ENCODE data around the gene BMF. TPM values are rescaled to one million over a fixed set of nuclear protein-coding genes. Genes with fewer than 3 reads are reported as not detected.

Gene BMF
- total RNA-seq, 1 experiment from 2014 or later: 13.2 TPM

DNA sequence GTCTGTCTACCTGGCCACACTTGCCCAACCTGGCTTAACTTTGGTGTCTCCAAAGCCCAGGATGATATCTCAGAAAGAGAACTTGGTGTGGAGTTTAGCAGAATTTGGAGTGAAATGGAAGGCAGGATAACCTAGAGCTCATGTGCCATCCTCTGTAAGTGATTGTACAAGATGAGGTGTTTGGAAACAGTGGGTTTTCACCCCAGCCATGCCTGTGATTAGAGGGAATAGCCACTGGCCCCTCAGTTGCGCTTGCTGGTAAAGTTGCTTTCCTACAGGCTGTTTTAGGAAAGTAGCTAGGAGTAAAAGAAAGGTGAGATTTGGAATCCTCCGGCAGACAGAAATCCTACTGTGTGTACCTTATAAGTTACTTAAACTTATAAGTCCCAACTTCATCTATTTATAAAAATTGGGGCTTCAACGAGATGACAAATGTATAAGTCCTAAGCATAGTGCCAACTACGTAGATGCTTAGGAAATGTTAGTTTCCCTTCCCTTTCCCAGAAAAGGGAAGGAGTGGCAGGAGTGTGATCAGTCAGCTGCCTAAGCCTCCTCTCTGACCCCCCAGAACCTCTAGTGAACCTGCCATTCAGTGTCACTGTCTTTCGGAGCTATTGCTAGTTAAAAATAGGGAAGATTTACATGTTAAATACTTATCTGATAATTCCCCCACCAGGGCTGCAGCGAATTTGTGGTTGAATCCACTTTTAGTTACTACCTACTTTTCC lies 13.4 kb upstream of the BMF start:
- Histone ChIP-seq H3K79me2 (ENCODE audit: insufficient read depth, low read length) (no peaks in the 10 kb centered on the region), H3K27ac (ENCODE audit: insufficient read length, low read depth, low read length) (no peak overlapping the region), H3K23ac (ENCODE audit: insufficient read length, low read depth, low read length) (no peak overlapping the region), H4K8ac (replicated peaks; ENCODE audit: insufficient read length, low read depth, low read length) (no peak overlapping the region), H2BK120ac (ENCODE audit: low read depth, low read length, poor library complexity, severe bottlenecking) (no peak overlapping the region), H3T11ph (ENCODE audit: low read length) (no peak overlapping the region), H3K27me3 (ENCODE audit: insufficient read depth, low read length) (no peaks in the 10 kb centered on the region), H4K91ac (ENCODE audit: insufficient read length, low read depth, low read length) (no peak overlapping the region), H3K18ac (ENCODE audit: insufficient read length, low read depth, low read length) (no peak overlapping the region), H2AFZ (ENCODE audit: low read length) (no peak overlapping the region), H3K14ac (ENCODE audit: insufficient read depth, low read length) (no peak overlapping the region), H2BK12ac (ENCODE audit: insufficient read length, low read depth, low read length) (no peak overlapping the region), H4K20me1 (ENCODE audit: control insufficient read depth, insufficient read depth, insufficient read length) (no peaks in the 10 kb centered on the region), H3K9me3 (ENCODE audit: control insufficient read depth, low read depth, low read length) (no peaks in the 10 kb centered on the region), H3K4ac (ENCODE audit: low read depth, low read length) (no peak overlapping the region), H3K56ac (ENCODE audit: insufficient read length, low read depth, low read length) (no peak overlapping the region), H2BK20ac (ENCODE audit: low read depth, low read length, poor library complexity, severe bottlenecking) (no peak overlapping the region), H3K4me2 (ENCODE audit: insufficient read depth, insufficient read length, low read length) (no peak overlapping the region), H2BK15ac (ENCODE audit: low read depth, low read length) (no peak overlapping the region), H4K5ac (ENCODE audit: insufficient read length, low read depth, low read length) (no peak overlapping the region), H3K23me2 (ENCODE audit: insufficient read length, low read depth, low read length, poor library complexity, severe bottlenecking) (no peaks in the 10 kb centered on the region), H2AK5ac (ENCODE audit: insufficient read length, low read length) (no peak overlapping the region), H3K79me1 (ENCODE audit: insufficient read depth, low read depth, low read length, poor library complexity, severe bottlenecking) (no peaks in the 10 kb centered on the region), H2BK5ac (ENCODE audit: insufficient read length, low read length) (no peak overlapping the region), H3K9ac (ENCODE audit: extremely low read depth, insufficient read length, low read length) (no peak overlapping the region), H3K4me1 (ENCODE audit: insufficient read depth, low read length) (peaks cover 4% of the 10 kb centered on the region; the same call in 1 of the 2 replicates)
- no peaks in the 10 kb centered on the region for H3K36me3 Mint-ChIP-seq (ENCODE audit: insufficient read depth in 1 of 3, low read depth in 3 of 3)
- peaks cover 35 to 40% of the 10 kb centered on the region in 2 experiments for H3K4me1 Mint-ChIP-seq
- peaks cover 0 to 2% of the 10 kb centered on the region in 2 experiments; a peak in 1 of 5 replicates for H3K9me3 Mint-ChIP-seq
- TF ChIP-seq, protein P1, sequence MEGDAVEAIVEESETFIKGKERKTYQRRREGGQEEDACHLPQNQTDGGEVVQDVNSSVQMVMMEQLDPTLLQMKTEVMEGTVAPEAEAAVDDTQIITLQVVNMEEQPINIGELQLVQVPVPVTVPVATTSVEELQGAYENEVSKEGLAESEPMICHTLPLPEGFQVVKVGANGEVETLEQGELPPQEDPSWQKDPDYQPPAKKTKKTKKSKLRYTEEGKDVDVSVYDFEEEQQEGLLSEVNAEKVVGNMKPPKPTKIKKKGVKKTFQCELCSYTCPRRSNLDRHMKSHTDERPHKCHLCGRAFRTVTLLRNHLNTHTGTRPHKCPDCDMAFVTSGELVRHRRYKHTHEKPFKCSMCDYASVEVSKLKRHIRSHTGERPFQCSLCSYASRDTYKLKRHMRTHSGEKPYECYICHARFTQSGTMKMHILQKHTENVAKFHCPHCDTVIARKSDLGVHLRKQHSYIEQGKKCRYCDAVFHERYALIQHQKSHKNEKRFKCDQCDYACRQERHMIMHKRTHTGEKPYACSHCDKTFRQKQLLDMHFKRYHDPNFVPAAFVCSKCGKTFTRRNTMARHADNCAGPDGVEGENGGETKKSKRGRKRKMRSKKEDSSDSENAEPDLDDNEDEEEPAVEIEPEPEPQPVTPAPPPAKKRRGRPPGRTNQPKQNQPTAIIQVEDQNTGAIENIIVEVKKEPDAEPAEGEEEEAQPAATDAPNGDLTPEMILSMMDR (conservative IDR thresholded peaks at IDR 0.05): no peak
- no peak for DNase-seq
- H3K27ac Mint-ChIP-seq: peak overlapping the region in 1 of 3 experiments; percentile 85; a peak in 2 of 7 replicates
- no peaks in the 10 kb centered on the region; the same call in 1 of the 2 replicates for H3K27me3 Mint-ChIP-seq (ENCODE audit: low read depth)
- no peak overlapping the region for H3K4me3 Mint-ChIP-seq
- no CpG with 5 or more reads among the region's 6 CpGs for WGBS (ENCODE audit: extremely low coverage, insufficient read length, low lambda C conversion rate)

Data from H9 (cell line).